ENCODE data around the gene HMCN1.
"Not testable (repeated sequence)": the region's sequence is repeated elsewhere in the genome, so short reads cannot be mapped to it uniquely, and the experiment has no call there.

HMCN1 gene

GRCh38 chr1:186154651-186155050, 420.5 kb downstream of the HMCN1 start:
- Histone ChIP-seq H3K36me3 (ENCODE audit: control insufficient read depth, insufficient read depth, low read length) (no peaks in the 10 kb centered on the region), H3K27me3 (ENCODE audit: control insufficient read depth, insufficient read depth, low read length) (no peaks in the 10 kb centered on the region), H3K4me3 (ENCODE audit: low read length) (no peak overlapping the region), H3K9ac (ENCODE audit: low read length) (no peak overlapping the region), H3K4me1 (ENCODE audit: control insufficient read depth, insufficient read depth, low read length) (no peaks in the 10 kb centered on the region), H3K9me3 (ENCODE audit: control insufficient read depth, low read length) (no peaks in the 10 kb centered on the region)

DNA sequence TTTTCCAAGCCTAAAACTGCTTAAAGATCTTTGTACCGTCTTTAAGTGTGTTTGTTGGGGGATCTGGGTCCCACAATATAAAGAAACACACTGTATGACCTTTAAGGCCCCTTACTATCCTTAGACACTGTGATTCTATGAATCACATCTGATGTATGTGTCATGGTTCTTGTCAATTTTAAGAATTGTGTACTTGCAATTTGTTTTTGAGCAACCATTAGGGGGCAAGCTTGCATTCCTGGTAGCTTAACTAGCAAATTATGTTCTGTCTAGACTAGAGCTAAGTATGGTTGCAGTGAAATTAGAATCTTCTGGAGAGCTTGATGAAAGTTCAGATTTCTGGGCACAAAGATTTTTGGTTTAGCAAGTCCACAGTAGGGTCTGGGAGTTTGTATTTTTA, 421.4 kb downstream of the HMCN1 start:
- Histone ChIP-seq H3K4me3 (ENCODE audit: low read length) (no peak overlapping the region), H3K4me1 (ENCODE audit: control insufficient read depth, insufficient read depth, low read length) (no peaks in the 10 kb centered on the region), H3K27me3 (ENCODE audit: control insufficient read depth, insufficient read depth, low read length) (no peaks in the 10 kb centered on the region), H3K9me3 (ENCODE audit: control insufficient read depth, low read length) (no peaks in the 10 kb centered on the region), H3K36me3 (ENCODE audit: control insufficient read depth, insufficient read depth, low read length) (no peaks in the 10 kb centered on the region), H3K9ac (ENCODE audit: low read length) (no peak overlapping the region)

GRCh38 chr1:186162895-186163294, 428.7 kb downstream of the HMCN1 start:
- H3K9ac ChIP-seq (ENCODE audit: low read length); H3K27me3 ChIP-seq (ENCODE audit: control insufficient read depth, insufficient read depth, low read length); H3K4me1 ChIP-seq (ENCODE audit: control insufficient read depth, insufficient read depth, low read length); H3K36me3 ChIP-seq (ENCODE audit: control insufficient read depth, insufficient read depth, low read length); H3K9me3 ChIP-seq (ENCODE audit: control insufficient read depth, low read length); H3K4me3 ChIP-seq (ENCODE audit: low read length): not testable (repeated sequence)

DNA sequence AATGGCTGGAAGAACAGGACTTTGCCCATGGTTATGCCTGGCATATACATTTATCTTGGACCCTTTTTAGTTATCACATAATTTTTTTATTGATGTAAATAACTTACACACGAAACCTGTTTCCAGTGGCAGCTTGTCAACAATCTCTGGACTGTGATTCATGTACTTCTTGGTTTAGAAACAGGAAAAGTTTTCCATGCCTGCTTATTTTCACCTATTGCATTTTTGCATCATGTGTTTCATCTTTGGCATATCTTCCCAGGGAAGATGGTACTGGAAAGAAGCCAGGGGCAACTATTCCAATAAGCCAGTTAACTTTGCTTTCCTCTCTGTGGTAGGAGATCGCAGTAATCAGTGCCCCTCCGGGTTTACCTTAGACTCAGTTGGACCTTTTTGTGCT, 430.6 kb downstream of the HMCN1 start:
- Histone ChIP-seq H3K9me3 (ENCODE audit: control insufficient read depth, low read length) (no peaks in the 10 kb centered on the region), H3K36me3 (ENCODE audit: control insufficient read depth, insufficient read depth, low read length) (no peaks in the 10 kb centered on the region), H3K4me3 (ENCODE audit: low read length) (no peak overlapping the region), H3K4me1 (ENCODE audit: control insufficient read depth, insufficient read depth, low read length) (no peaks in the 10 kb centered on the region), H3K9ac (ENCODE audit: low read length) (no peak overlapping the region), H3K27me3 (ENCODE audit: control insufficient read depth, insufficient read depth, low read length) (no peaks in the 10 kb centered on the region)

DNA sequence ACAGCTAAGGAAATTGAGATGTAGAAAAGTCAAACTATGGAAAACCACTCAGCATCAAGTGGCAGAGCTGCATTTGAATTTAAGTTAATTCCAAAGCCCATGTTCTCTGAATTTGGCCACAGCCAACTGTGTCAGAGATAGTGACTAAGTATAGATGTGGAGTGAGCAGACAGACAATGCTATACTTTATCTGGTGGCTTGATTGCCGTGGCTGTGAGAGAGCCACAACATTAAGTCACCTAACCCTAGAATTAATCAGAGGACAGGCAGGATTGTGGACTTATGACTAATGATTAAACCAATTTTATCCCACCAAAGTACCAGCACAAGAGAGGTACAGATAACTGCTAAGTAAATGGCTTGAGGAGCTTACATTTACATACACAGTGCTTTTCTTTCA, 431.1 kb downstream of the HMCN1 start:
- H3K27me3 ChIP-seq (ENCODE audit: control insufficient read depth, insufficient read depth, low read length) = no peaks in the 10 kb centered on the region
- H3K36me3 ChIP-seq (ENCODE audit: control insufficient read depth, insufficient read depth, low read length) = no peaks in the 10 kb centered on the region
- H3K9ac ChIP-seq (ENCODE audit: low read length) = no peak overlapping the region
- no peaks in the 10 kb centered on the region for H3K4me1 ChIP-seq (ENCODE audit: control insufficient read depth, insufficient read depth, low read length)
- no peak overlapping the region for H3K4me3 ChIP-seq (ENCODE audit: low read length)
- no peaks in the 10 kb centered on the region for H3K9me3 ChIP-seq (ENCODE audit: control insufficient read depth, low read length)

DNA sequence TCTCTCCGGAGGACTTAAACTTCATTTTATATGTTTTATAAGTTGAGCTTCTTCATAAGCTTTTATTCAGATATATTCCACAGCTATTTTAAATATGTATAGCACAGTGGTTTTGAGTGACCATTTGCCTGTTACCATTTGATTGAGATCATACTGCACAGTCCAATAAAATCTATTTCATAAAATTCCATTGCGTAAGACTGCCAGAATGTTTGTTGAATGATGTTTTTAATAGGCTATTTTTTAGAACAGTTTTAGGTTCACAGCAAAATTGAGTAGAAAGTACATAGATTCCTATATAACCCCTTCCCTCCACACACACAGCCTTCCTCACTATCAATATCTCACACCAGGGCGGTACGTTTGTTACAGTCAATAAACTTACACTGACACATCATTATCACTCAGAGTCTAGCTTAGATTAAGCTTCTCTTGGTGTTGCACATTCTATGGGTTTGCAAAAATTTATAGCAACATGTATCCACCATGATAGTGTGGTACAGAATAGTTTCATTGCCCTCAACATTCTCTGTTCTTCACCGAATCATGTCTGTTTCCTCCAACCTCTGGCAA, 433.0 kb downstream of the HMCN1 start:
- H3K27me3 ChIP-seq (ENCODE audit: control insufficient read depth, insufficient read depth, low read length) = no peaks in the 10 kb centered on the region
- H3K4me3 ChIP-seq (ENCODE audit: low read length) = no peak overlapping the region
- no peaks in the 10 kb centered on the region for H3K4me1 ChIP-seq (ENCODE audit: control insufficient read depth, insufficient read depth, low read length)
- H3K9ac ChIP-seq (ENCODE audit: low read length) = no peak overlapping the region
- H3K9me3 ChIP-seq (ENCODE audit: control insufficient read depth, low read length) = no peaks in the 10 kb centered on the region
- no peaks in the 10 kb centered on the region for H3K36me3 ChIP-seq (ENCODE audit: control insufficient read depth, insufficient read depth, low read length)

DNA sequence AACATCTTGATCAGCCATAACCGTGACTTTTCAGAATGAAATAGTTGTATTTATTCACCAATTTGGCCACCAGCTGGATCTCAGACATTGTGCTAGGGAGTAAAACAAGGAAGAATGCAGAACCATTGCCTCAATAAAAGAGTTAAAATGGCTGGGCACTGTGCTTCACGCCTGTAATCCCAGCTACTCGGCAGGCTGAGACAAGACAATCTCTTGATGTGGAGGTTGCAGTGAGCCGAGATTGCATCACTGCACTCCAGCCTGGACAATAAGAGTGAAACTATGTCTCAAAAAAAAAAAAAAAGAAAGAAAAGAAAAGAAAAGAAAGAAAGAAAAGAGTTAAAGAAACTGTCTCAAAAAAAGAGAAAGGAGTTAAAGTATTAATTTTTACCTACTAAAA, 441.4 kb downstream of the HMCN1 start:
- H3K36me3 ChIP-seq (ENCODE audit: control insufficient read depth, insufficient read depth, low read length) = no peaks in the 10 kb centered on the region
- no peak overlapping the region for H3K9ac ChIP-seq (ENCODE audit: low read length)
- no peaks in the 10 kb centered on the region for H3K4me1 ChIP-seq (ENCODE audit: control insufficient read depth, insufficient read depth, low read length)
- no peaks in the 10 kb centered on the region for H3K27me3 ChIP-seq (ENCODE audit: control insufficient read depth, insufficient read depth, low read length)
- H3K4me3 ChIP-seq (ENCODE audit: low read length) = no peak overlapping the region
- no peaks in the 10 kb centered on the region for H3K9me3 ChIP-seq (ENCODE audit: control insufficient read depth, low read length)

DNA sequence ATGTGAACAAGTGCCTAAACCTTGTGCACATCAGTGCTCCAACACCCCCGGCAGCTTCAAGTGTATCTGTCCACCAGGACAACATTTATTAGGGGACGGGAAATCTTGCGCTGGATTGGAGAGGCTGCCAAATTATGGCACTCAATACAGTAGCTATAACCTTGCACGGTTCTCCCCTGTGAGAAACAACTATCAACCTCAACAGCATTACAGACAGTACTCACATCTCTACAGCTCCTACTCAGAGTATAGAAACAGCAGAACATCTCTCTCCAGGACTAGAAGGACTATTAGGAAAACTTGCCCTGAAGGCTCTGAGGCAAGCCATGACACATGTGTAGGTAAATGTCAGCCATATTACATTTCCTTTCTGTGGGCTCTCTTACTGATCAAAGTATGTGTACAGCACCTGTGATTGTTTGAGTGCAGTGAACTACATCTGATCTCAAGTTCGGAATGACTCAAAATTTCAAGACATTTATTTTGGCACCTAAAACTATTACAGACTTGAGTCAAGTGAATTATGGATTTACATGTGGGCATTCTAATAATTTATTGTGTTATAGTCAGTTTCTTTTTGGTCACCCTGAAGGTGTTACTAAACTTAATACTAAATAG, 444.3 kb downstream of the HMCN1 start:
- H3K36me3 ChIP-seq (ENCODE audit: control insufficient read depth, insufficient read depth, low read length) = no peaks in the 10 kb centered on the region
- no peaks in the 10 kb centered on the region for H3K9me3 ChIP-seq (ENCODE audit: control insufficient read depth, low read length)
- H3K4me3 ChIP-seq (ENCODE audit: low read length) = no peak overlapping the region
- H3K9ac ChIP-seq (ENCODE audit: low read length) = no peak overlapping the region
- H3K27me3 ChIP-seq (ENCODE audit: control insufficient read depth, insufficient read depth, low read length) = no peaks in the 10 kb centered on the region
- H3K4me1 ChIP-seq (ENCODE audit: control insufficient read depth, insufficient read depth, low read length) = no peaks in the 10 kb centered on the region

GRCh38 chr1:186179231-186179630, 445.0 kb downstream of the HMCN1 start:
- no peaks in the 10 kb centered on the region for H3K4me1 ChIP-seq (ENCODE audit: control insufficient read depth, insufficient read depth, low read length)
- no peaks in the 10 kb centered on the region for H3K27me3 ChIP-seq (ENCODE audit: control insufficient read depth, insufficient read depth, low read length)
- no peak overlapping the region for H3K9ac ChIP-seq (ENCODE audit: low read length)
- no peak overlapping the region for H3K4me3 ChIP-seq (ENCODE audit: low read length)
- no peaks in the 10 kb centered on the region for H3K9me3 ChIP-seq (ENCODE audit: control insufficient read depth, low read length)
- no peaks in the 10 kb centered on the region for H3K36me3 ChIP-seq (ENCODE audit: control insufficient read depth, insufficient read depth, low read length)

DNA sequence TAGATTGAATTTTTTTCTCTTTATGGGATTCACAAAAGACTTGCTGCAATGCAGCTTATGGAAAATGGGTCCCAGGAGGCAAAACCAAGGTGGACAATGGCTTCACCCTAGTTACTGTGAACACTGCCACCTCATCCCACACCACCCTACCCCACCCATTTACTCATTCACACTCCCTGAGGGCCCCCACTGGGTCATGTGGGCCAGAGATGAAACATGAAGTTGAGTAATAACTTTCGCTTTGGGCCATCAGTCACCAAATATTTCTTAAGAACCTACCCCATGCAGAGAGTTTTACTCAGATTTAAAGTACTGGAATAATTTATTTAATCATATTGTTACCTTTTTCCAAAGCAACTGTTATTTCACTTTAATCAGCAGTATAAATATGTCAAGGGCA, 449.0 kb downstream of the HMCN1 start:
- no peak overlapping the region for H3K4me3 ChIP-seq (ENCODE audit: low read length)
- no peaks in the 10 kb centered on the region for H3K4me1 ChIP-seq (ENCODE audit: control insufficient read depth, insufficient read depth, low read length)
- H3K27me3 ChIP-seq (ENCODE audit: control insufficient read depth, insufficient read depth, low read length) = no peaks in the 10 kb centered on the region
- H3K9me3 ChIP-seq (ENCODE audit: control insufficient read depth, low read length) = no peaks in the 10 kb centered on the region
- H3K9ac ChIP-seq (ENCODE audit: low read length) = no peak overlapping the region
- H3K36me3 ChIP-seq (ENCODE audit: control insufficient read depth, insufficient read depth, low read length) = no peaks in the 10 kb centered on the region

GRCh38 chr1:186183970-186184628, 449.9 kb downstream of the HMCN1 start:
- Histone ChIP-seq H3K4me3 (ENCODE audit: low read length) (no peak overlapping the region), H3K27me3 (ENCODE audit: control insufficient read depth, insufficient read depth, low read length) (no peaks in the 10 kb centered on the region), H3K4me1 (ENCODE audit: control insufficient read depth, insufficient read depth, low read length) (no peaks in the 10 kb centered on the region), H3K36me3 (ENCODE audit: control insufficient read depth, insufficient read depth, low read length) (no peaks in the 10 kb centered on the region), H3K9me3 (ENCODE audit: control insufficient read depth, low read length) (no peaks in the 10 kb centered on the region), H3K9ac (ENCODE audit: low read length) (no peak overlapping the region)

DNA sequence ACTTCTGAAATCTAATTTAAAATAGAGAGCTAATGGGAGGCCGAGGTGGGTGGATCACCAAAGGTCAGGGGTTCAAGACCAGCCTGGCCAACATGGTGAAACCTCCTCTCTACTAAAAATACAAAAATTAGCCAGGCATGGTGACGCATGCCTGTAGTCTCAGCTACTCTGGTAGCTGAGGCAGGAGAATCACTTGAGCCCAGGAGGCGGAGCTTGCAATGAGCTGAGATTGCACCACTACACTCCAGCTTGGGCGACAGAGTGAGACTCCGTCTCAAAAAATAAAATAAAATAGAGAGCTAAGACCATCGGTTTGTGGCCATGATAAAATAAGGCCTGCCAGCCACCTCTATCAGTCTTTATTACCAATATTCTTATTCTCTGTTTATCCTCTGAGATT, 452.1 kb downstream of the HMCN1 start:
- not testable (repeated sequence) for H3K9ac ChIP-seq (ENCODE audit: low read length); H3K4me3 ChIP-seq (ENCODE audit: low read length); H3K27me3 ChIP-seq (ENCODE audit: control insufficient read depth, insufficient read depth, low read length); H3K4me1 ChIP-seq (ENCODE audit: control insufficient read depth, insufficient read depth, low read length); H3K36me3 ChIP-seq (ENCODE audit: control insufficient read depth, insufficient read depth, low read length); H3K9me3 ChIP-seq (ENCODE audit: control insufficient read depth, low read length)
